Kidney epithelial cell (primary cell): ENCODE data around the gene TELO2. TPM values are rescaled to one million over a fixed set of nuclear protein-coding genes. Genes with fewer than 3 reads are reported as not detected.
A peak's percentile ranks its signal among the peaks of the same experiment; 100 is the strongest.

Experiments used
- DNase-seq: peaks from one replicate; pipeline ENCODE4 v3.0.0-alpha.2; 2010; ENCODE audit warnings: low read depth
- H3K27me3 ChIP-seq: 2 replicates; pipeline ENCODE4 v1.6.0; 2011; ENCODE audit warnings: low read length; ENCODE audit not compliant: control insufficient read depth, insufficient read depth
- H3K36me3 ChIP-seq: 2 replicates; pipeline ENCODE4 v1.5.1; 2011; ENCODE audit warnings: low read length; ENCODE audit not compliant: control insufficient read depth, insufficient read depth
- H3K4me3 ChIP-seq: 2 replicates; pipeline ENCODE4 v1.5.1; 2011; ENCODE audit warnings: low read depth, mild to moderate bottlenecking, control low read depth, low read length
- total RNA-seq: library from RNA; depleted of rRNA; stranded (reverse); fragments of >200 nt; gene quantifications from 2 replicates; pipeline ENCODE4 v1.2.3, GENCODE V29; 2015
- TF ChIP-seq, protein P1 (sequence below): IDR thresholded peaks from 2 replicates; pipeline ENCODE4 v1.5.1; 2011; ENCODE audit warnings: mild to moderate bottlenecking, moderate library complexity, low read length, control low read depth, inconsistent platforms; ENCODE audit not compliant: insufficient read depth, poor library complexity, severe bottlenecking

TELO2 gene
- total RNA-seq, 1 donor from 2014 or later = 23.1 TPM

DNA sequence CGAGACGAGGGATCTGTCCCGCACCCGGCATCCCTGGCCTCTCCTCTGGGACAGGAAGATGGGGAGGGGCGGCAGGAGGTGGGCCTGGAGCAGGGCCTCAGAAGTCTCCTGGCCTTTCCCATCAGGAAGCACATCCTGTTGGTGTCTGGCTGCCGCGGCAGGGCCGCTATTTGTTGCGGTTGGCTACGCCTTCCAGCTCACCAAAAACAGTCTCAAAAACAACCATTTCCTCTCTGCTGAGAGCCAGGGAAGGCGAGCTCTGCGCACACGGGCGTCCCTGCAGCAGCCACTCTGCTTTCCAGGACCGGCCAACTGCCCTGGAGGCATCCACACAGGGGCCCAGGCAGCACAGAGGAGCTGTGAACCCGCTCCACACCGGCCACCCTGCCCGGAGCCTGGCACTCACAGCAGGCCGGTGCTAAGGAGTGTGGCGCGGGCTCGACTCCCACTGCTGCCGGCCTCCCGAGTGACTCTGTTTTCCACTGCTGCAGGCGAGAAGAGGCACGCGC is 40.3 kb downstream of the TELO2 start, which contains the start of gene TMEM204:
Gene TMEM204 (plus strand): TSS at position 224 of the 509 bp plus-strand sequence. CDS start 610 bp downstream, outside the sequence.
- DNase-seq = no peak
- Histone ChIP-seq H3K4me3 (peak within 1 kb of the TSS; percentile 14), H3K36me3 (no peaks in the 10 kb centered on the region), H3K27me3 (peaks cover 2% of the 10 kb centered on the region)
- TF ChIP-seq, protein P1, sequence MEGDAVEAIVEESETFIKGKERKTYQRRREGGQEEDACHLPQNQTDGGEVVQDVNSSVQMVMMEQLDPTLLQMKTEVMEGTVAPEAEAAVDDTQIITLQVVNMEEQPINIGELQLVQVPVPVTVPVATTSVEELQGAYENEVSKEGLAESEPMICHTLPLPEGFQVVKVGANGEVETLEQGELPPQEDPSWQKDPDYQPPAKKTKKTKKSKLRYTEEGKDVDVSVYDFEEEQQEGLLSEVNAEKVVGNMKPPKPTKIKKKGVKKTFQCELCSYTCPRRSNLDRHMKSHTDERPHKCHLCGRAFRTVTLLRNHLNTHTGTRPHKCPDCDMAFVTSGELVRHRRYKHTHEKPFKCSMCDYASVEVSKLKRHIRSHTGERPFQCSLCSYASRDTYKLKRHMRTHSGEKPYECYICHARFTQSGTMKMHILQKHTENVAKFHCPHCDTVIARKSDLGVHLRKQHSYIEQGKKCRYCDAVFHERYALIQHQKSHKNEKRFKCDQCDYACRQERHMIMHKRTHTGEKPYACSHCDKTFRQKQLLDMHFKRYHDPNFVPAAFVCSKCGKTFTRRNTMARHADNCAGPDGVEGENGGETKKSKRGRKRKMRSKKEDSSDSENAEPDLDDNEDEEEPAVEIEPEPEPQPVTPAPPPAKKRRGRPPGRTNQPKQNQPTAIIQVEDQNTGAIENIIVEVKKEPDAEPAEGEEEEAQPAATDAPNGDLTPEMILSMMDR = no peak

DNA sequence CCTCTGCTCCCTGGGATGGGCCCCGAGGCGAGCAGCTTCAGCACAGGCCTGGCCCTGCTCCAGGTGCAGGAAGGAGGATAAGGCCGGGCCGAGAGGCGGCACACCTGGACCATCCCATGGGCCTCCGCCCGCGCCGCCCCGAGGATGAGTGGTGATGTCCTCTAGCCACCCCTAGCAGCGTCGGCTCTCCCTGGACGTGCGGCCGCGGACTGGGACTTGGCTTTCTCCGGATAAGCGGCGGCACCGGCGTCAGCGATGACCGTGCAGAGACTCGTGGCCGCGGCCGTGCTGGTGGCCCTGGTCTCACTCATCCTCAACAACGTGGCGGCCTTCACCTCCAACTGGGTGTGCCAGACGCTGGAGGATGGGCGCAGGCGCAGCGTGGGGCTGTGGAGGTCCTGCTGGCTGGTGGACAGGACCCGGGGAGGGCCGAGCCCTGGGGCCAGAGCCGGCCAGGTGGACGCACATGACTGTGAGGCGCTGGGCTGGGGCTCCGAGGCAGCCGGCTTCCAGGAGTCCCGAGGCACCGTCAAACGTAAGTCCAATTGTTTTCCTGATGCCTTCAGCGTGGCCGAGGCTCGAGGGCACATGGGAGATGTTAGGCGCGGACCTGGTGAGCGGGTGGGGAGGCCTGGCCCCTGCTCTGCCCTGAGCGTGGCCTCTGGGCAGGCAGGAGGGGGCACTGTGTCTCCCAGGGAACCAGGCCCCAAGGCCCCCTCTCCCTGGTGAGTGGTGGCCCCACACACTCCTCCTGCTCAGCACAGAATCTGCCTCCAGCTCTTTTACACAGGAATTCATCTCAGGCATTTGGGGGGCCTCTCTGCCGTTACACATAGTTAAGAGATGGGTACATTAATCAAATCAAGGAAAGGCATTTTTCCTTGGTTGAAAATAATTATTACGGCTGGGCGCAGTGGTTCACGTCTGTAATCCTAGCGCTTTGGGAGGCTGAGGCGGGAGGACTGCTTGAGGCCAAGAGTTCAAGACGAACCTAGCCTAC is 41.2 kb downstream of the TELO2 start:
- peak overlapping the region; percentile 14 for H3K4me3 ChIP-seq
- H3K36me3 ChIP-seq = no peaks in the 10 kb centered on the region
- peaks cover 2% of the 10 kb centered on the region for H3K27me3 ChIP-seq
- DNase-seq = no peak
- TF ChIP-seq, protein P1 = no peak

DNA sequence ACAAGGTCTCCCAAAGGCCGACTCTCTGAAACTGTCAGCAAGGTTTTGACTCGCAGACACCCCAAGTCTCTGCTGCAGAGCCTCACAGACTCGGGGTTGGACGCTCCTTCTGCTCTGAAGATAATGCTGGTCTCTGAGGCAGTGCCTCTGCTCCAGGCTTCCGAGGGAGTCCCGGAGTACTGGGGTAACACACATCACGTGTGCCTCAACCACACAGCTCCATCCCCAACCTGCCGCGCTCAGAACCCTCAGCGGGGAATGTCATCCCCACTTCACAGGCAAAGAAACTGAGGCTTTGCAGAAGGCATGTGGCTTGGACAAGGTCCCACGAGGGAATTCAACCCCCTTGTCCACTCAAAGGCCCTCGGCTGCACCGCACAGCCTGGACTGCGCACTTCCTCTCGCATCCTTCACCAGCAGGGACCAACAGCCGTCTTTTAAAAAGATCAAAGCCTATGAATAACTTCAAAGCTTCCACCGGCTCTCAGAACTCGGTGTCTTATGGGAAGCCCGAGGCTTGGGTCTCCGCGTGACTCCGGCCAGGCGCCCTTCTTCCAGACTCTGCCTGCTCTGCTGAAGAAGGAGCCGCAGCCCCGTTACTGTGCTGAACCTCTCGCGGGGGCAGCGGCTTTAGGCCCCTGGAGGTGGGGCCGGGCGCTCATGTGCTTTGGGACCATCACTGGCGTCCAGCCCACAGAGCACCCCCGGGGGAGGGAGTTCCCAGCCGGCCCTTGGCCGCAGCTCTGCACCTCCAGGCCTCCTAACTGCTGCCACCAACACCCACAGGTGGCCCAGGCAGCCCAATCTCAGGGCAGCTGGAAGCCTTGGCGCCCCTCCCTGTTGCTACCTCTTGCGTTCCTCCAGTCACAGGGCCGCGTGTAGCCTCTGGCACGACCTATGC is 42.5 kb downstream of the TELO2 start:
- TF ChIP-seq, protein P1 = no peak

GRCh38 chr16:1536601-1537000 is 43.4 kb downstream of the TELO2 start:
- Histone ChIP-seq H3K4me3 (no peak overlapping the region), H3K27me3 (no peaks in the 10 kb centered on the region), H3K36me3 (no peaks in the 10 kb centered on the region)
- DNase-seq = no peak
- TF ChIP-seq, protein P1 = no peak

More for the DNA sequence above, 42.5 kb downstream of the TELO2 start:
- Histone ChIP-seq H3K36me3 (no peaks in the 10 kb centered on the region), H3K27me3 (peaks cover 2% of the 10 kb centered on the region), H3K4me3 (no peak overlapping the region)
- no peak for DNase-seq

- DNase-seq = no peak
- Histone ChIP-seq H3K27me3 (no peaks in the 10 kb centered on the region), H3K4me3 (no peak overlapping the region), H3K36me3 (no peaks in the 10 kb centered on the region)
- TF ChIP-seq, protein P1 = no peak
Measured at GRCh38 chr16:1537138-1537577, 44.0 kb downstream of the TELO2 start.
